GM12878 (cell line): ENCODE results near the gene SLAIN2. TPM values are rescaled to one million over a fixed set of nuclear protein-coding genes. Genes with fewer than 3 reads are reported as not detected.

Source experiments
- CTCF ChIP-seq, 3 experiments: IDR thresholded peaks in 2 of 3; conservative IDR thresholded peaks in 1 of 3; 2 replicates each; pipeline ENCODE4 v1.5.1; 2011; ENCODE audit warnings: low read depth in 3 of 3, low read length in 3 of 3, mild to moderate bottlenecking in 3 of 3, control low read depth in 2 of 3, moderate library complexity in 2 of 3, inconsistent platforms in 1 of 3, mixed read lengths in 1 of 3; ENCODE audit not compliant: control insufficient read depth in 2 of 3, insufficient read depth in 1 of 3; ENCODE audit errors: extremely low read depth in 1 of 3
- EP300 ChIP-seq, 2 experiments: fragments of 150-350 bp in 1 of 2; IDR thresholded peaks; 2 replicates each; pipeline ENCODE4 v1.6.1; 2011 to 2012; ENCODE audit warnings: low read depth in 2 of 2, low read length in 2 of 2, borderline replicate concordance in 1 of 2, improper control_type of control experiment in 1 of 2, inconsistent platforms in 1 of 2; ENCODE audit not compliant: control insufficient read depth in 1 of 2
- FOXM1 ChIP-seq: IDR thresholded peaks from 2 replicates; pipeline ENCODE4 v1.6.1; 2012; ENCODE audit warnings: low read depth, mild to moderate bottlenecking, inconsistent platforms, low read length, moderate library complexity
- HDAC2 ChIP-seq: fragments of 200-600 bp; sonication (generic); IDR thresholded peaks from 2 replicates; pipeline ENCODE4 v1.6.1; 2017
- HSF1 ChIP-seq: fragments of 150-350 bp; IDR thresholded peaks from 2 replicates; pipeline ENCODE4 v1.6.1; 2014; ENCODE audit warnings: mild to moderate bottlenecking, low read depth, low read length
- RAD21 ChIP-seq: IDR thresholded peaks from 2 replicates; pipeline ENCODE4 v1.6.1; 2011; ENCODE audit warnings: mild to moderate bottlenecking, low read depth, low read length, moderate library complexity; ENCODE audit not compliant: insufficient read depth
- RB1 ChIP-seq: fragments of 450-650 bp; formaldehyde crosslinking; IDR thresholded peaks from 2 replicates; pipeline ENCODE4 v1.6.1; 2017; ENCODE audit warnings: mild to moderate bottlenecking, borderline replicate concordance
- ZNF217 ChIP-seq: fragments of 450-650 bp; IDR thresholded peaks from 2 replicates; pipeline ENCODE4 v1.6.1; 2017; ENCODE audit warnings: antibody characterized with exemption, mild to moderate bottlenecking
- polyA plus RNA-seq, 11 experiments: library from polyadenylated mRNA; depleted of rRNA in 4 of 11; unstranded in 6 of 11; stranded (reverse) in 5 of 11; fragments of >200 nt; fragmentation: Nextera tagmentation in 4 of 11; fragmentation: Illumina TruSeq in 1 of 11; extraction: Ambion mirVana in 4 of 11; extraction: Trizol in 1 of 11; gene quantifications; 1 replicate in 1 of 11; 2 replicates in 10 of 11; pipeline versions ENCODE4 v1.2.1 to v1.2.3, GENCODE V29; 2011 to 2016; ENCODE audit warnings: inconsistent platforms in 2 of 11, missing spikeins in 2 of 11, low read depth in 1 of 11
- total RNA-seq, 4 experiments: library from RNA; depleted of rRNA in 3 of 4; stranded (reverse); fragments of >200 nt in 3 of 4; fragmentation: Illumina TruSeq in 1 of 4; extraction: Trizol in 1 of 4; gene quantifications; 2 replicates each; pipeline versions ENCODE4 v1.2.1 to v1.2.3, GENCODE V29; 2013 to 2021
- TF ChIP-seq, protein P1 (sequence below): fragments of 450-650 bp; IDR thresholded peaks from 2 replicates; pipeline ENCODE4 v1.6.1; 2017; ENCODE audit warnings: mild to moderate bottlenecking, low read depth, inconsistent platforms; ENCODE audit not compliant: poor library complexity, severe bottlenecking

SLAIN2 gene
- total and polyA plus RNA-seq, 10 of the 15 experiments (the other 5 are each of a cell fraction or from before 2014, with no cell fraction given), result 4.3 to 96.6 (median 25.4) TPM

GRCh38 chr4:48315728-48316630, 25.4 kb upstream of the SLAIN2 start (continued):
- TF ChIP-seq RB1 (0 out of 2 replicates have a peak, but pooled peaks have one; percentile 35), HDAC2 (no peak), FOXM1 (no peak), RAD21 (peak; percentile 72), EP300 (IDR thresholded peaks at IDR 0.05; ENCODE audit: borderline replicate concordance in 1 of 2, control insufficient read depth in 1 of 2, low read depth in 2 of 2, low read length in 2 of 2) (no peak), HSF1 (no peak), CTCF (IDR thresholded peaks at IDR 0.05 in 2 of 3, conservative IDR thresholded peaks at IDR 0.05 in 1 of 3; ENCODE audit: control insufficient read depth in 2 of 3, extremely low read depth in 1 of 3, insufficient read depth in 1 of 3, low read depth in 3 of 3, low read length in 3 of 3) (peak; percentile 66 to 79 (median 70); a peak in 5 of 6 replicates), ZNF217 (no peak)
- TF ChIP-seq, protein P1, sequence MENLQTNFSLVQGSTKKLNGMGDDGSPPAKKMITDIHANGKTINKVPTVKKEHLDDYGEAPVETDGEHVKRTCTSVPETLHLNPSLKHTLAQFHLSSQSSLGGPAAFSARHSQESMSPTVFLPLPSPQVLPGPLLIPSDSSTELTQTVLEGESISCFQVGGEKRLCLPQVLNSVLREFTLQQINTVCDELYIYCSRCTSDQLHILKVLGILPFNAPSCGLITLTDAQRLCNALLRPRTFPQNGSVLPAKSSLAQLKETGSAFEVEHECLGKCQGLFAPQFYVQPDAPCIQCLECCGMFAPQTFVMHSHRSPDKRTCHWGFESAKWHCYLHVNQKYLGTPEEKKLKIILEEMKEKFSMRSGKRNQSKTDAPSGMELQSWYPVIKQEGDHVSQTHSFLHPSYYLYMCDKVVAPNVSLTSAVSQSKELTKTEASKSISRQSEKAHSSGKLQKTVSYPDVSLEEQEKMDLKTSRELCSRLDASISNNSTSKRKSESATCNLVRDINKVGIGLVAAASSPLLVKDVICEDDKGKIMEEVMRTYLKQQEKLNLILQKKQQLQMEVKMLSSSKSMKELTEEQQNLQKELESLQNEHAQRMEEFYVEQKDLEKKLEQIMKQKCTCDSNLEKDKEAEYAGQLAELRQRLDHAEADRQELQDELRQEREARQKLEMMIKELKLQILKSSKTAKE, result no peak
- TF ChIP-seq, all 136 proteins: peak for 8
